Measurements from ENCODE around the gene GALNT17. TPM values are rescaled to one million over a fixed set of nuclear protein-coding genes. Genes with fewer than 3 reads are reported as not detected.

GALNT17 gene
- total RNA-seq, 1 donor from 2014 or later = 3.9 TPM

DNA sequence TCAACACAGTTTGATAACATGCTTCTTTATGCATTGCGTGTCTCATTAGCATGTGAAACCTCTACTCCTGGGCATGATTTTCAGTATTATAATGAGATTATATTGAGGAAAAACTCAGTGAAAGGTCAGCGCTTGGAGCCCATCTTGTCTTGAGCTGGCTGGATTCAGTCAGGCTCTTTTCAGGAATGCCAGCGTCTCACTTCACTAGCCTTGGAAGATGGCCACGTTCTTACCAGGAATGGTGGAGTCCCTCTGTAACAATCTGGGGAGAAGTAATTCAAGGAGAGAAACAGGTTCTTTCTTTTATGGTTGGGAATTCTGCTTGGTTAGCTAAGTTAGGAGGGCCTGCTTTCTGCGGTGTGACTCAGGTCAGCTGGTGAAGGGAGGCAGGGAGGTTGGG lies 241.0 kb downstream of the GALNT17 start:
- TF ChIP-seq CTCF (IDR thresholded peaks at IDR 0.05; ENCODE audit: unreplicated experiment) = no peak
- no peaks in the 10 kb centered on the region for H3K4me1 Mint-ChIP-seq (ENCODE audit: low read depth)
- no peak overlapping the region for H3K27ac Mint-ChIP-seq
- DNase-seq (ENCODE audit: low spot score, unreplicated experiment) = no peak
- H3K36me3 Mint-ChIP-seq (ENCODE audit: insufficient read depth) = peaks cover 3% of the 10 kb centered on the region
- no peaks in the 10 kb centered on the region for H3K27me3 Mint-ChIP-seq
- no peak overlapping the region for H3K4me3 Mint-ChIP-seq (ENCODE audit: low read depth)
- peaks cover 14% of the 10 kb centered on the region for H3K9me3 Mint-ChIP-seq (ENCODE audit: low read depth)

GRCh38 chr7:71377062-71377461 lies 245.1 kb downstream of the GALNT17 start:
- no peak for DNase-seq (ENCODE audit: low spot score, unreplicated experiment)
- peaks cover 3% of the 10 kb centered on the region for H3K36me3 Mint-ChIP-seq (ENCODE audit: insufficient read depth)
- TF ChIP-seq CTCF (IDR thresholded peaks at IDR 0.05; ENCODE audit: unreplicated experiment) = no peak
- H3K4me1 Mint-ChIP-seq (ENCODE audit: low read depth) = no peaks in the 10 kb centered on the region
- H3K9me3 Mint-ChIP-seq (ENCODE audit: low read depth) = peaks cover 14% of the 10 kb centered on the region
- H3K4me3 Mint-ChIP-seq (ENCODE audit: low read depth) = no peak overlapping the region
- no peak overlapping the region for H3K27ac Mint-ChIP-seq
- H3K27me3 Mint-ChIP-seq = no peaks in the 10 kb centered on the region

DNA sequence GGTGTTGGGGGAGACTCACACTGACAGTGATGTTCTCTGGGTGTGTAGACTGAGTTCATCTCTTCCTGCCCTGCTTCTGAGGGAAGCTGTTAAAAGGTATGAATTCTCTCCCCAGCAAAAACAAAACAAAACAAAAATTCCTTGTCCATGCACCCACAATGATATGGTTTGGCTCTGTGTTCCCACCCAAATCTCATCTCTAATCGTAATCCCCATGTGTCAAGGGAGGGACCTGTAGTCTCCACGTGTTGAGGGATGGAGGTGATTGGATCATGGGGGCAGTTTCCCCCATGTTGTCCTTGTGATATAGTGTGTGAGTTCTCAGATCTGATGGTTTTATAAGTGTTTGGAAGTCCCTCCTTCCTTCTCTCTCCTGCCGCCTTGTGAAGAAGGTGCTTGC lies 245.5 kb downstream of the GALNT17 start:
- Mint-ChIP-seq H3K4me3 (ENCODE audit: low read depth) (no peak overlapping the region), H3K27me3 (no peaks in the 10 kb centered on the region), H3K4me1 (ENCODE audit: low read depth) (no peaks in the 10 kb centered on the region), H3K9me3 (ENCODE audit: low read depth) (peaks cover 14% of the 10 kb centered on the region), H3K27ac (no peak overlapping the region), H3K36me3 (ENCODE audit: insufficient read depth) (peaks cover 3% of the 10 kb centered on the region)
- no peak for TF ChIP-seq CTCF (IDR thresholded peaks at IDR 0.05; ENCODE audit: unreplicated experiment)
- DNase-seq (ENCODE audit: low spot score, unreplicated experiment) = no peak

DNA sequence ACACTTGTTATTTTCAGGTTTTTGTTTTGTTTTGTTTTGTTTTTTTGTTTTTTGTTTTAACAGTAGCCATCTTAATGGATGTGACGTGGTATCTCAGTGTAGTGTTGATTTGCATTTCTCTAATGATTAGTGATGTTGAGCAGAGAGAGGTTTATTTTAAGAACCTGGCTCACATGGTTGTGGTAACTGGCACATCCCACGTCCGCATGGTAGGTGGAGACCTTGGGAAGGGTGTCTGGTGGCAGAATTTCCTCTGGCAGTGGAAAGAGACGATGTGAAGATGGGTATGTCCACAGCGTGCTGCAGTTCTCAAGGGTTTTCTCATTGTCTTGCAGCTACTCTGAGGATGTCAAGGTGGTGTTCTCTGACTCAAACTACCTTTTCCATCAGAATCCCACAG lies 252.2 kb downstream of the GALNT17 start:
- Mint-ChIP-seq H3K4me3 (ENCODE audit: low read depth) (no peak overlapping the region), H3K27ac (no peak overlapping the region), H3K36me3 (ENCODE audit: insufficient read depth) (no peaks in the 10 kb centered on the region), H3K9me3 (ENCODE audit: low read depth) (no peaks in the 10 kb centered on the region), H3K27me3 (peaks cover 2% of the 10 kb centered on the region), H3K4me1 (ENCODE audit: low read depth) (no peaks in the 10 kb centered on the region)
- DNase-seq (ENCODE audit: low spot score, unreplicated experiment) = no peak
- TF ChIP-seq CTCF (IDR thresholded peaks at IDR 0.05; ENCODE audit: unreplicated experiment) = no peak

DNA sequence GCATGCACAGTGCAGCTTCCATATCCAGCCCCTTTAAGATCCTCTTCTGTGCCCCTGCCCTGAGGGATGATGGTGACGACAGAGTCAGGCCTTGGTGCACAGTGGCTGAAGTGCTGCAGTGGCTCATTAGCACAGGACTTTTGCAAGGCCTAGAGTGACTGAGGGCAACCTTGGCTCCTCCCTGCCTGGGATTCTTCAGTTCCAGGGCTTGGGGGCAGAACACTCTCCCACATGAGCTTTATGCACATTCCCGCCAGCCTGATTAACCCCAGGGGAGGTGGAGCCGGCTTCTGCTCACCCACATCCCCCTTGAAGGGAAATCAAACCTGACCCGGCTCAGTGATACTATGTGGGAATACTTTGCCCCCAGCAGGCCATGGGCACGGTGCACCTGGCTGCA lies 253.4 kb downstream of the GALNT17 start:
- Mint-ChIP-seq H3K4me3 (ENCODE audit: low read depth) (no peak overlapping the region), H3K27me3 (peaks cover 2% of the 10 kb centered on the region), H3K36me3 (ENCODE audit: insufficient read depth) (no peaks in the 10 kb centered on the region), H3K27ac (no peak overlapping the region), H3K9me3 (ENCODE audit: low read depth) (no peaks in the 10 kb centered on the region), H3K4me1 (ENCODE audit: low read depth) (no peaks in the 10 kb centered on the region)
- DNase-seq (ENCODE audit: low spot score, unreplicated experiment) = no peak
- no peak for TF ChIP-seq CTCF (IDR thresholded peaks at IDR 0.05; ENCODE audit: unreplicated experiment)

Measured in progenitor cell of endocrine pancreas (in vitro differentiated cells).